ENCODE data around the gene ARHGEF12.
A peak's percentile ranks its signal among the peaks of the same experiment; 100 is the strongest.

The ARHGEF12 gene

GRCh38 chr11:120343429-120343828 is 7.2 kb downstream of the ARHGEF12 start:
- DNase-seq: no peak

DNA sequence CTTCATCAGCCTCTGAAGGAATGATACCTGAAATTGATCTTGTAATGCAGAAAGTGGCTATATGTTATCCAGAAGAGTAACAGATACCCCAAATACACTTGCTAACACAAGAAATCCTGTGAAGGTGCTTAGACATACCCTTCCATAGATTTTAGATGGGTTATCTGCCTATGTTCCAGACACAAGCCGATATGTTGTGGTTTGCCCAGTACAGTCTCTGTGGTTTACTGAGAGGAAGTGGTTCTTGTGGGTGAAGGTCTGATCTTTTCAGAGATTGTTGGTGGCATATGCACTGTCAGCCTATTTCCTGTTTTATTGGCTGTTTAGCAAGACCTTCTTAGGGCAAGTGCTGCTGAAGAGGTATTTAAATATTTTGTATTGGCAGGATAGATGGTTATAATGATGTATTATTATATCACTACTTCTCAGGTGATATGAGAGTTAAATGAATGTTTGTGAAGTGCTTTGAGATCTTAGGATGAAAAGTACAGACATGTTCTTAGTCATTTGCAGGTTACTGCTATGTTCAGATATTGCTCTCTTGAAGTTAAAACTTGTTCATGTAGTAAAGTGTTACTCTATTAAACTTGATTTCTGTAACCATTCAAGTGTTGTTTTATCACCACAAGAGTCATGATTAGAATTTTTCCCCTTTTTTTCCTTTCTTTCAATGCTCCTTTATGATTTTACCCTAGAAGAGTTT is 8.2 kb downstream of the ARHGEF12 start:
- peak; percentile 58 to 77 for DNase-seq

- no peak for DNase-seq
Measured at GRCh38 chr11:120346233-120346632, 10.0 kb downstream of the ARHGEF12 start.

DNA sequence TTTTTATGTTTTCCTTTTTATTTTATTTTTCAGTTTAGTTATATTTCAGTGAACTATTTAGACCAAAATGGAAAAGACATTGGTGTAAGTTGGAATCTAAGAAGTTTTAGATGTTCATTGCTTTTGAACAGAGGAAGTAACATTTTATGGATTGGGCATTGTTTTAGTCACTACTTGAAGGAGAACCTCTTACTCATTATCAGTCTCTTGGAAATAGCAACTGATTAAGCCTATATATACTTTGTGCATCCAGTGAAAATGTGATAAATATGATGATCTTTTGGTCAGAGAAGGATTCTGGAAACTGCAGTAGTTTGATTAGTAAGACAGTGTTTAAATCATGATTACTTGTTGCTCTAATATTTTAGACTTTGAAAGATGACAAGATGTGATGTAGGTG is 14.4 kb downstream of the ARHGEF12 start:
- no peak for DNase-seq

DNA sequence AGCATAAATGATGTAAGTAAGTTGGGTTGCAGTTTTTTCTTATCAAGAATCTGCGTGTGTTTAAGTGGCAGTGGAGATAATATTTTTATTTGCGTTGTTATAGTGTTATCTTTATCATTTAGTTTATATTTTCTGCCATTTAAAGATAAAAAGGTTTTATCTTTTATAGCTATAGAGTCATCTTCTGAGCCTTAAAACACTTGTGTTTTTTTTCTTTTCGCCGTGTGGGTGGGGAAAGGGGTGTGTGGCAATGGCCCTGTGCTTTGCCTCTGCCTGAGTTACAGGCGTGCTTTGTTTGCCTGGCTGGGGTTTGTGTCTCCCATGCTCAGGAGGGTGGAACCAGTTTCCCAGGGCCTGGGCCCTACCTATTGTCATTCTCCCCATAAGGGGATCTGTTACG is 16.2 kb downstream of the ARHGEF12 start:
- DNase-seq: no peak

DNA sequence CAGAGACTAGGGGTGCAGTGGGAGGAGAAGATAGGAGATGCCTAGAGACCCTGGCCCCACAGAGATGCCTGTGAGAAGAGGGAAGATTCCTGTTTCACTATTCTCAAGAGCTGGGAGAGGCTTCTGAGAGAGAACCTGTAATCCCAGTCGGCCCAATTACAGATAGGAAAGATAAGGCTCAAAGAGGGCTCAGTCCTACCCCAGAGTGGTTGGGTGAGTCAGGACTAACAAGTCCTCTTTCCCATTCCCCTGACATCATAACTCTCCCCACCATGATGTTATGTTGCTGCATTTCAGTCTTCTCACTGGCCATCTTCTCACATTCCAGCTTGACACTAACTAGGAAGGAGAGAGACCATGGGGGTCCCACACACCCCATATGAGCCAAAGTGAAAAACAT is 17.9 kb downstream of the ARHGEF12 start:
- no peak for DNase-seq

GRCh38 chr11:120354779-120355178 is 18.6 kb downstream of the ARHGEF12 start:
- DNase-seq: no peak

- DNase-seq: no peak
Measured at GRCh38 chr11:120357620-120358019, 21.4 kb downstream of the ARHGEF12 start.

DNA sequence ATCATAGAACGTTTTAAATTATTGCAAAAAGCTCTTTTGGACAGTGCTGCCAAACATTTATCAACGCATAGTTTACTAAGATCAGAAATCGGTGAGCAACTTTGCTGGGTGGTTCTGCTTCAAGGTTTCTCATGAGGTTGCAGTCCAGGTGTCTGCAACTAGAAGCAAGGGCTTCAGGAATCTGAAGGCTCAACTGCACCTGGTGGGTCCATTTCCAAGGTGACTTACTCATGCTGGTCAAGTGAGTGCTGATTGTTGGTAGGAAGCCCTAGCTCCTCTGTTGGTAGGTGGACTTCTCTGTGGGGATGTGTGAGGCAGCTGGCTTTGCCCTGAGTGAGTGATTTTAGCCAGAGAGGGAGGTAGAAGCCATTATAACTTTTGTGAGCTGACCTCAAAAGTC is 22.5 kb downstream of the ARHGEF12 start:
- no peak for DNase-seq

- no peak for DNase-seq
Measured at GRCh38 chr11:120363436-120363835, 27.2 kb downstream of the ARHGEF12 start.

DNA sequence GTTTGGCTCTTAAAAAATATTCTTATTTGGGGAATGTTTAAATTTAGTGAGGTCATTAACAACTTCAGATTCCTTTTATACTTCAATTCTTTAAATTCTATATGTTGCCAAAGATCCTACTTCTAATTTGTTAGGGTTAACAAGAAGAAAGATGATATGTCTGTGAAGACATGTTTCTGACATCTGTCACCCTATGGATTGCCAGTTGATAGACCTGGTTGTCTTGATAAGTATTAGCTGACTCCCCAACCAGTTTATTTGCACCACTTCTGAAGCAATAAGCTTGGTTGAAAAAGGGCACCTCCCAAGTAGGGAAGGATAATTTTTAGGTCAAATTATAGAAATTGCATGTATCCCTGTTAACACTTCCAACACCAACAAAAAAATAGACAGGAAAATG is 29.3 kb downstream of the ARHGEF12 start:
- no peak for DNase-seq

GRCh38 chr11:120372296-120372695 is 36.1 kb downstream of the ARHGEF12 start:
- DNase-seq: no peak

DNA sequence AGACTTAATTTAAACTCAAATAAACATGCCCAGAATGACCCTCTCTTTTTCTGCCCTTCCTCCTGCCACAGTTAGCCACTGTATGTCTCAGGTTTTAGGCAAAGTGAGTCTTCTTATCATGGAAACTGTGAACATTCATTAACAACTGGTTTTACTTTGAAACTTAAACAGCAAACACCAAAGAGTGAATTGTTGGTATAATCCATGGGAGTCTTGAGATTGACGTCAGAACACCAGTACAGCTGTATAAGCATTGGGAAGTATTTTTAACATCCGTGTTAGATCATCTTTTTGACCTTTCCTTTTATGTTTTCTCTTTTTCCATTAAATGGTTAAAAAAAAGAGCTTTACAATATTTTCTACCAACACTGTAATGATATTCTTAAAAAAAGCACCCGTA is 38.9 kb downstream of the ARHGEF12 start:
- DNase-seq: no peak

DNA sequence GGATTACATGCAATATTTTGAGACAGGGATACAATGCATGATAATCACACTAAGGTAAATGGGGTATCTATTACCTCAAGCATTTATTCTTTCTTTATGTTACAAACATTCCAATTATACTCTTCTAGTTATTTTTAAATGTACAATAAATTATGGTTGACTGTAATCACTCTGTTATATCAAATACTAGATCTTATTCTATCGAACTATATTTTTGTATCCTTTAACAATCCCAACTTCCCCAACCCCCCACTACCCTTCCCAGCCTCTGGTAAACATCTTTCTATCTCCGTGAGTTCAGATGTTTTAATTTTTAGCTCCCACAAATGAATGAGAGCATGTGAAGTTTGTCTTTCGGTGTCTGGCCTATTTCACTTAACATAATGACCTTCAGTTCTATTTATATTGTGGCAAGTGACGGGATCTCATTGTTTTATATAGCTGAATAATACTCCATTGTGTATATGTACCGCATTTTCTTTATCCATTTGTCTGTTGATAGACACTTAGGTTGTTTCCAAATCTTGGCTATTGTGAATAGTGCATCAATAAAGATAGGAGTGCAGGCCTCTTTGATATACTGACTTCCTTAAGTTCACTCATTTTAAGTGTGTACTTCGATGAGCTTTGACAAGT is 40.5 kb downstream of the ARHGEF12 start:
- no peak for DNase-seq

GRCh38 chr11:120378474-120378873 is 42.3 kb downstream of the ARHGEF12 start:
- DNase-seq: no peak

GRCh38 chr11:120381401-120381800 is 45.2 kb downstream of the ARHGEF12 start:
- DNase-seq: no peak

- no peak for DNase-seq
Measured at GRCh38 chr11:120383518-120384155, 47.4 kb downstream of the ARHGEF12 start.

GRCh38 chr11:120384476-120384875 is 48.3 kb downstream of the ARHGEF12 start:
- DNase-seq: no peak

DNA sequence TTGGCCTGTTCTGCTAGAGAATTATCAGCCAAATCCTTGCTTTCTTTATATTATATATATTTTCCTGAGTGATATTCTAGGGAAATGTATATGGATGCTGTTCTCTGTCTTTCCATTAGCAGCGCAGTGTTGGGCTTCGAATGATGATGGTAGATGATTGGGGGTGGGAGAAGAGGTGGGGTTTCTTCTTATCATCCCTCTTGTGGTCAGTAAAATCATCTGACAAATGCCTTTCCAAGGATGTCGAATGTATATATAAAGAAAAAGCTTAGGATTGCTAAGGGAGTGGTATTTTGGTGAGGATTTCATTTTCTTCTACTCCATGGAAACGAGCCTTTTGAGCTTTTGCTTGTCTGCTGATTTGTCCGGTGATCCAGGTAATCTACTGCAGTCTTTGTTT is 48.9 kb downstream of the ARHGEF12 start:
- DNase-seq: no peak

DNA sequence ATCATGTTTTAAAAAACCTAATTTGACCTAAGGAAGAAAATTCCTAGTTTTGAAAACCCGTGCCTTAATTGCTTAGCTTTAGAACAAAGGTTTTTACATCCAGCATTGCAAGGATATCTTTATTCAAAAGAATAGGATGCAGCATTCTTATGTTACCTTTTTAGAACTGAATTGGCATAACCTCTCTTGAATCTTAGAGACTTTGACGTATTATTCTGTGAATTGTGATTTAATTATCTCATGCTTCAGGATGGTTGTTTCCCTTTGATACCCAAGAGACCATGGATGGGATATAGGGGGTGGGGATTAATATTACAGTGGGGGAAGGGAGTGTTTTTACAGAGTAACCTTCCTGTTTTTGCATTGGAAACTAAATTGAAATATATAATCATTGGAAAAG is 49.4 kb downstream of the ARHGEF12 start:
- DNase-seq: no peak

DNA sequence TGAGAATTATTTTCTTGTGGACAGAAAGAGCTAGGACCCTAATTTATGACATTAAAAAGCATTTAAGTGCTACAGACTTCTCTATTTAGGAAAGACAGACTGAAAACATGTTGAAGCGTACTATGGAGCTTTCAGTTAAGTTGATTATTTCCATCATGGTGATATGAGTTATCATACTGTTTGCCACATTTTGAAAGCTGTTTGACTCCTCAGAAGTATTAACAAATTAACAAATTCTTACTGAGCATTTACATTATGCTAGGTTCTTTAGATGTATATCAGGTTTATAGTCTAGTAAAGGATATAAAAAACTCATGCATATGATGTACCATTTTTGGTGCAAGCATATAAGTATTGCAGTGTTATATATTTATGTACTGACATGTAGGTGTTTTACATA is 50.1 kb downstream of the ARHGEF12 start:
- DNase-seq: no peak

DNA sequence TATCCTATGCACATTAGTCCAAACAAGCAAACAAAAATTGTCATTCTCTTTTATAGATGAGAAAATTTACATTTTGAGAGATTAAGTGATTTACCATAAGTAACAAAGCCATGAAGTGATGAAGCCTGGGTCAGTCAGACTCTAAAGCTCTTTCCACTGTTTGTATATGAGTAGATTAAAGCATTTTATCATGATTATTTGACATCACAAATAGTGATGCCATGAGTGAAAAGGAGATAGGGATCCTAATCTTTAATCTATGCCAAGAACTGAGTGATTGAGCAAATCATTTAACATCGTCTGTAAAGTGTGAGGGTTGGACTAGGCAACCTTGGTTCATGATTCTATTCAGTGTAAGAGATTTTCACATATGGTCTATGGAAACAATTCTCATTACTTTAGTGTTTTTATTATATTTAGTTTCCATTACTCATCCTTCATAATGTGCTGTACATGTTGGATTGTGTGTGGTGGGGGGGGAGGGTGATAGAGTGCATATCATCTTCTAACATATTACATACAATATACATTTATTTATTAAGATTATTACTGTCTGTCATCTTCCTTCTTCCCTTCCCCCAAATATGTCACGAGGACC is 50.7 kb downstream of the ARHGEF12 start:
- no peak for DNase-seq

DNA sequence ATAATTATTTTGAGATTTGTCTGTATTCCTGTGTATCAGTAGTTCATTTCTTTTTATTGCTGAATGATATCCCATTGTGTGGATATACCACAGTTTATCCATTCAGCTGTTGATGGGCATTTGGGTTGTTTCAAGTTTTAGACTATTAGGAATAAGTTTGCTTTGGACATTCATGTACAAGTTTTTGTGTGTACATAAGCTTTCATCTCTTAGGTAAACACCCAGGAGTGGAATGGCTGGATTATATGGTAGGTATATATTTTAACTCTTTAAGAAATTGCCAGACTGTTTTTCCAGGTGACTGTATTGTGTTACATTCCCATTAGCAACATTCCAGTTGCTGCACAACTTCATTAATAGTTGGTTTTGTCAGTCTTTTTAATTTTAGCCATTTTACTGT is 52.0 kb downstream of the ARHGEF12 start:
- no peak for DNase-seq
